Measurements from ENCODE around the gene PTBP3.

DNA sequence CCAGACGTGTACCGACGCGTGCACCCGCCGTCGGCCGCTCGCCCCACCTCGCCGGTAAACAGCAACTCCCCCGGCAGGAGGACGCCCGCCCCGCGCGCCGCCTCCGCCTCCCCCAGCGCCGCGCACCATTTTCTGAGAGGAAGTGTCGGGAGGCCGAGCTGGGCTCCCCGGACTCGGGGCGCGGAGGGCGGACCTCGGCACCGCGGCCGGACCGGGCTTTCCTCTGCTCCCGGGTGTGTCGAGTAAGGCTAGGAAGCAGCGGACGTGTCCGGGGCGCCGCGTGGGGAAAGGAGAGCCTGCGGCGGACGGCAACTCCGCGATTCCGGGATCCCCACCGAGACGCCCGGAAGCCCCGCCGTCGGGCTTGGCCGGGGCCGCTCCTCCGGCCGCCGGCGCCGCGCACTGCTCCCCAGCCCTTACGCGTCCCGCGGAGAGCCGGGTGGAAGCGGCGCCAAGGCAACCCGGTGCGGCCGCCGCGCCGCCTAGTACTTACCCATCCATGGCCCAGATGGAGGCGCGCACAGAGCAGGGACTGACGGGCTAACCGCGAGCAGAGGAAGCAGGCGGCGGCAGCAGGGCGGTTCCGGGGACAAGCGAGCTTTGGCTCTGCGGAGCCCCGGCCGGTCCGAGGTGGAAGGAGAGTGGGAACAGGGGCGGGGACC is at the start of gene PTBP3:
- no peak for TF ChIP-seq EZH2 (IDR thresholded peaks at IDR 0.05; ENCODE audit: insufficient read depth, poor library complexity, severe bottlenecking)
- no peak for TF ChIP-seq EZH2phosphoT487 (IDR thresholded peaks at IDR 0.05; ENCODE audit: insufficient read depth, low read depth)
